ENCODE results near the gene KIAA0232. TPM values are rescaled to one million over a fixed set of nuclear protein-coding genes. Genes with fewer than 3 reads are reported as not detected.

KIAA0232 gene
- total RNA-seq, 8 experiments from 2014 or later, result 18.2 to 42.5 (median 35.8) TPM

DNA sequence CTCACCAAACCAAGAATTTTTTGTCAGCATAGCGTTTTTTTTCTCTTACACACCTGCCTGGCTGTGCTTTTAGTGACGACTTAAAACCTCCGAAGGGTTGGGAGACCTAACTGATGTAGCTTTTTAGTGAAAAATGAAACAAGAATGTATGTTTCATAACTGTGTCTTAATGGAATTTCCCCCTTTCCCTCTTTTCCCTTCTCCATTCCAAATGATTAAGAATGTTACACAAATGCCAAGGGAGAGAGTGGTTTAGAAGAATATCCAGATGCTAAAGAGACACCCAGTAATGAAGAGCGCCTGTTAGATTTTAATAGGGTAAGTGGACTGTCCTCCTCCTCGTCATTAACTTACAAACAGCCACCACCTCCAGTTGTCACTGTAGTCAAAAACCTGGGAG lies 93.9 kb downstream of the KIAA0232 start:
- Histone ChIP-seq H3K27ac (no peak overlapping the region), H3K4me3 (no peak overlapping the region), H3K4me1 (replicated peaks in 1 of 2) (no peaks in the 10 kb centered on the region)
- in situ Hi-C loops (cut with MboI; ENCODE audit: low pct_unique_long_range_greater_than_20kb in 2 of 9, low sequenced_read_pairs in 9 of 9, unreplicated experiment in 9 of 9), result loop anchor here in 4 of 9 experiments (25.0 kb wide), 1 partner anchor 164 kb away; the partner anchor contains the start of genes BLOC1S4 (in 4 of the 4) and MRFAP1L1 (in 4 of the 4)
- peak in 1 of 8 experiments; percentile 8 for ATAC-seq (replicated peaks in 6 of 8)
- WGBS, 10 experiments, result 13 to 100% (median 81%) methylated on average over 1 to 5 of the region's 5 CpGs; no CpG with 5 or more reads in 2 of the 10 experiments

DNA sequence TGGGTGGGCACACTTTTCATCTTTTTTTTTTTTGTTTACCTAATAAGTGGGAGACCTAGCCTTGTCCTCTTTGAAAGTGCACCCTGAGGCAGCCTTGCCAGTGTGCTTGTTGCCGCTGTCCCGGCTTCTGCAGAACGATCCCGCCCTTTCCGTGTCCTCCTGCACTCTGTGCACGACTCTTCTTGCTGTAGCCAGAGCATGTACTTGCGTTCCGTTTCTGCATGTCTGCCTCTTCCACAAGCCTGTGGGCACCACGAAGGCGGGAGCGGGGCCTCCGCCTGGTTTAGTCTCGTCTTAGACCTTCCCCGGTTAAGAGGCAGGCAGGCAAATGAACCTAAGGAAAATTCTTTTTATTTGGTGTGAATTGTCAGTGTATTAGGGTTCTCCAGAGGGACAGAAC lies 94.5 kb downstream of the KIAA0232 start:
- in situ Hi-C loops (cut with MboI; ENCODE audit: low pct_unique_long_range_greater_than_20kb in 2 of 9, low sequenced_read_pairs in 9 of 9, unreplicated experiment in 9 of 9), result loop anchor here in 4 of 9 experiments (25.0 kb wide), 1 partner anchor 165 kb away; the partner anchor contains the start of genes BLOC1S4 (in 4 of the 4) and MRFAP1L1 (in 4 of the 4)
- 20 to 100% (median 98%) methylated on average over 1 to 14 of the region's 14 CpGs; no CpG with 5 or more reads in 1 of the 10 experiments for WGBS, 10 experiments
- peak in 3 of 8 experiments; percentile 12 to 58 (median 31) for ATAC-seq (replicated peaks in 6 of 8)

DNA sequence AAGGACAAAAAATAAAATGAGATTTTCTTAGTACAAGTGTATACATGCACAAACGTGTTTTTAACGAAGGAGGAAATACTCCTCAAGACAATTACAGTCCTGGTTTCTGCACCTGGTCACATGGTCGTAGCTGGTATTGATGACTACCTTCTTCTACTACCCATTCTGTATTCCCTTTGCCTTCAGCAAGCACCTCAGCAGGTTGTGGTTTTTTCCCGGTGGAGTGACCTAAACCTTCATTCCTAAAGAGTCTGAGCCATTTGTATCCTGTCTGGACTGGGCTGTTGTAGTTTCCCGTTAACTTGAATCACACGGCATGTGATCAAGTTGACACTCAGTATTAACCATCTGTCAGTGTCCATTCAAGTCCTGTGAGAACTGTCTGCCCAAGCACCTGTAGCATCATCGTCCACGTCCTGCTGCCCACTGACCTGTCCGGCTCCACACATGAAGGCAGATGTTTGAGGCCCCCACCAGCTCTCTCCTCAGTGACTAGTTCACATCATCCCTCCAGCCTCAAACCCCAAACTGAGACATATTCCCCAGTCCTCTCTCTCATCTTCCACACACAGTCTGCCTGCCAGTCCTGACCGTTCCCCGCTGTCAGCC lies 96.0 kb downstream of the KIAA0232 start:
- in situ Hi-C loops (cut with MboI; ENCODE audit: low pct_unique_long_range_greater_than_20kb in 2 of 9, low sequenced_read_pairs in 9 of 9, unreplicated experiment in 9 of 9), result loop anchor here in 4 of 9 experiments (25.0 kb wide), 1 partner anchor 166 kb away; the partner anchor contains the start of genes BLOC1S4 (in 4 of the 4) and MRFAP1L1 (in 4 of the 4)
- H3K27ac ChIP-seq, result no peak overlapping the region
- WGBS, 10 experiments, result 89 to 100% (median 96%) methylated on average over 1 to 8 of the region's 11 CpGs; no CpG with 5 or more reads in 4 of the 10 experiments
- H3K4me1 ChIP-seq (replicated peaks in 1 of 2), result no peaks in the 10 kb centered on the region
- no peak for ATAC-seq (replicated peaks in 6 of 8)
- no peak overlapping the region for H3K4me3 ChIP-seq

More for the DNA sequence above, 94.5 kb downstream of the KIAA0232 start:
- H3K4me3 ChIP-seq, result no peak overlapping the region
- H3K4me1 ChIP-seq (replicated peaks in 1 of 2), result no peaks in the 10 kb centered on the region
- no peak overlapping the region for H3K27ac ChIP-seq

DNA sequence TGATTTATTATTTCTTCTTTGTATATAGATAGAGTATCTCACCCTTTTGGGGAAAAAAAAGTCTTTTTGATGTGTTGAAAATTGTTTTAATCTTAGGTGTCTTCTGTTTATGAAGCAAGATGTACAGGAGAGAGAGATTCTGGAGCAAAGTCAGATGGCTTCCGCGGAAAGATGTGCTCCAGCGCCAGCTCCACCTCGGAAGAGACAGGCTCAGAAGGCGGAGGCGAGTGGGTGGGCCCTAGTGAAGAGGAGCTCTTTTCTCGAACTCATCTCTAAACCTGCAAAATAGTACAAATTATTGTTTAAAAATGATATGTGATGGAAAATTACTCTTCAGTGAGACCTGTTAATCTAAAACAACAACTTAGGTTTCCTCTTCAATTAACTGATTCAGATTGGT lies 98.2 kb downstream of the KIAA0232 start:
- 85 to 100% (median 93%) methylated on average over 3 to 7 of the region's 7 CpGs; no CpG with 5 or more reads in 2 of the 10 experiments for WGBS, 10 experiments
- in situ Hi-C loops (cut with MboI; ENCODE audit: low pct_unique_long_range_greater_than_20kb in 2 of 9, low sequenced_read_pairs in 9 of 9, unreplicated experiment in 9 of 9), result loop anchor here in 4 of 9 experiments (25.0 kb wide), 1 partner anchor 168 kb away; the partner anchor contains the start of genes BLOC1S4 (in 4 of the 4) and MRFAP1L1 (in 4 of the 4)
- no peak for ATAC-seq (replicated peaks in 6 of 8)
- Histone ChIP-seq H3K4me3 (no peak overlapping the region), H3K4me1 (replicated peaks in 1 of 2) (no peaks in the 10 kb centered on the region), H3K27ac (no peak overlapping the region)

DNA sequence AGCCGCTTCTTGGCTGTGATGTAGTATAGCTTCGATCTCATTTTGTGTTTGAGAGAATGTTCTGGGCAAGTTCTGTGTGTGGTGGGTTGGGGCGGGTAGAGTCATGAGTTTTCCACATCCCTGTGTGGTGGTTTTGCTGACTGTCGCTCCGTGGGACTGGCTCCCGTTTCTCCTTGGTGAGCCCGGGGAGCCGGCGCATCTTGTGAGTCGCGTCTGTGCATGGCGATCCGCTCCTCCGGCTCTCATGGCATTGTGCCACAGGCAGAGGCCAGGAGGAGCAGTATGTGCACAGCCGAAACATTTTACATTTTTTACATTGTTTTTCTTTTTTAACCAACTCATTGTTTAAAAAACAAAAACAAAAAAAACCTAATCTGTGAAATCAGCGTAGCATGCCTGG lies 99.4 kb downstream of the KIAA0232 start:
- Histone ChIP-seq H3K4me3 (no peak overlapping the region), H3K4me1 (replicated peaks in 1 of 2) (no peaks in the 10 kb centered on the region), H3K27ac (no peak overlapping the region)
- in situ Hi-C loops (cut with MboI; ENCODE audit: low pct_unique_long_range_greater_than_20kb in 2 of 9, low sequenced_read_pairs in 9 of 9, unreplicated experiment in 9 of 9), result loop anchor here in 4 of 9 experiments (25.0 kb wide), 1 partner anchor 170 kb away; the partner anchor contains the start of genes BLOC1S4 (in 4 of the 4) and MRFAP1L1 (in 4 of the 4)
- WGBS, 10 experiments, result 93 to 100% (median 100%) methylated on average over 1 to 9 of the region's 16 CpGs; no CpG with 5 or more reads in 3 of the 10 experiments
- ATAC-seq (replicated peaks in 6 of 8), result no peak

DNA sequence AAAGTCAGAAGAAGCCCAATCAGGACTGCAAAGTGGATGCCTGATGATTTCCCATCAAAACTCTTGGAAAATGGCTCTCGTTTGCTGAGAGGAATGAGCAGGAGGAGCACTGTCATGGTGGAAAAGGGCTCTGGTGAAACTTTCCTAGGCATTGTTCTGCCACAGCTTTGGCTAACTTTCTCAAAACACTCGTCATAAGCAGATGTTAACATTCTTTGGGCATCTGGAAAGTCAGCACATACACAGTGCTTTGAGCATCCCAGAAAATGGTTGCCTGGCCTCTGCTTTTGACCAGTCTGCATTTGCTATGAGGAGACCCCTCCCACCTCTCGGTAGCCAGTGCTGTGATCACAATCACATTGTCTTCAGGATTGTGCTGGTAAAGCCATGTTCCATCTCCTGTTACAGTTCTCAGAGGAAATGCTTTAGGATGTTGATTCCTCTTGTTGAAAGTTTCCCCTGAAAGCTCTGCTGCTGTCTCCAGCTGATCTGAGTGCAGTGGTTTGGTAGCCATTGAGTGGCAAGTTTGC lies 101.9 kb downstream of the KIAA0232 start:
- Histone ChIP-seq H3K4me3 (no peak overlapping the region), H3K4me1 (replicated peaks in 1 of 2) (peaks cover 0 to 10% of the 10 kb centered on the region in 2 donors), H3K27ac (no peak overlapping the region)
- in situ Hi-C loops (cut with MboI; ENCODE audit: low pct_unique_long_range_greater_than_20kb in 2 of 9, low sequenced_read_pairs in 9 of 9, unreplicated experiment in 9 of 9), result loop anchor here in 4 of 9 experiments (25.0 kb wide), 1 partner anchor 172 kb away; the partner anchor contains the start of genes BLOC1S4 (in 4 of the 4) and MRFAP1L1 (in 4 of the 4)
- ATAC-seq (replicated peaks in 6 of 8), result no peak
- 33 to 100% (median 79%) methylated on average over 1 to 2 of the region's 3 CpGs; no CpG with 5 or more reads in 3 of the 10 experiments for WGBS, 10 experiments

DNA sequence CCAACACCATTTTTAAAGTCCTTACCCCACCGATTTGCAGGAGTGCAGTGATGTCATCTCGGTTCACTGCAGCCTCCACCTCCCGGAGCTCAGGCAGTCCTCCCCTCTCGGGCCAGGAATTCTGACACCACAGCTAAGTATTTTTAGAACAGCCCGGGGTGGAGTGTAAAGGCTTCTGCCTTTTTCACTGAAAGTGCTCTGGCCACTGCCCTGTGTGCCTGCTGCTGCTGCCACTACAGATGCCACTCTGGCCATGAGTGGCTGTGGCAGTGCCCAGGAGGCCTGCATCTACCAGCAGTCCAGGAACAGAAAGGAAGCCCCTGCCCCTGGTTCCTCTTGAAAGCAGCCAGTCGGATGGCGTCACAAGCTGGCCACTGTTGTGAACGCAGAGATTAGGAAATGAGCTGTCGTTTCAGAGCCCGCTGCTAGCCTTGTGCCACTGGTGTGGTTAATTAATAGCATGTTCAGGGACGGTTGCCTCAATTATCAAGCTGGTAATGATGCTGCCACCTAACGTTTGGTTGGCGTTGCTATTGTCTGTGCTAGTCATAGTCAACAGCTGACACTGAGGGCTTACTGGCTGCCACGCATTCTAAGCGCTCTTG lies 103.5 kb downstream of the KIAA0232 start:
- Histone ChIP-seq H3K27ac (no peak overlapping the region), H3K4me1 (replicated peaks in 1 of 2) (peaks cover 0 to 10% of the 10 kb centered on the region in 2 donors), H3K4me3 (no peak overlapping the region)
- peak in 7 of 8 experiments; percentile 22 to 91 (median 56) for ATAC-seq (replicated peaks in 6 of 8)
- in situ Hi-C loops (cut with MboI; ENCODE audit: low pct_unique_long_range_greater_than_20kb in 2 of 9, low sequenced_read_pairs in 9 of 9, unreplicated experiment in 9 of 9), result loop anchor here in 4 of 9 experiments (25.0 kb wide), 1 partner anchor 174 kb away; the partner anchor contains the start of genes BLOC1S4 (in 4 of the 4) and MRFAP1L1 (in 4 of the 4)
- 0 to 93% (median 75%) methylated on average over 3 to 12 of the region's 15 CpGs; no CpG with 5 or more reads in 1 of the 10 experiments for WGBS, 10 experiments

DNA sequence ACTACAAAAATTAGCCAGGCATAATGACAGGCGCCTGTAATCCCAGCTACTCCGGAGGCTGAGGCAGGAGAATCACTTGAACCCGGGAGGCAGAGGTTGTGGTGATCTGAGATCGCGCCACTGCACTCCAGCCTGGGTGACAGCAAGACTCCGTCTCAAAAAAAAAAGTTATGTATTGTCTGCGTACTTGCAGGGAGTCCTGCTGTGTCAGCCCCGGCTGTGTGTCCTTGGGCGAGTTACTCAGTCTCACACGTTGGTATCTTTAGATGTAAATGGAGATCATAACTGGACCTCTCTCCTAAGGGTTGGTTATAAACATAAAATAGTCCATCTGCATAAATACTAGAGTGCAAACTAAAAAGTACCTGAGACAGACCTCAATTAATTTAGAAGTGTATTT lies 104.4 kb downstream of the KIAA0232 start:
- in situ Hi-C loops (cut with MboI; ENCODE audit: low pct_unique_long_range_greater_than_20kb in 2 of 9, low sequenced_read_pairs in 9 of 9, unreplicated experiment in 9 of 9), result loop anchor here in 4 of 9 experiments (25.0 kb wide), 1 partner anchor 175 kb away; the partner anchor contains the start of genes BLOC1S4 (in 4 of the 4) and MRFAP1L1 (in 4 of the 4)
- Histone ChIP-seq H3K4me3 (no peak overlapping the region), H3K4me1 (replicated peaks in 1 of 2) (peaks cover 2 to 10% of the 10 kb centered on the region in 2 donors), H3K27ac (no peak overlapping the region)
- WGBS, 10 experiments, result 69 to 100% (median 88%) methylated on average over 1 to 8 of the region's 10 CpGs; no CpG with 5 or more reads in 4 of the 10 experiments
- no peak for ATAC-seq (replicated peaks in 6 of 8)

DNA sequence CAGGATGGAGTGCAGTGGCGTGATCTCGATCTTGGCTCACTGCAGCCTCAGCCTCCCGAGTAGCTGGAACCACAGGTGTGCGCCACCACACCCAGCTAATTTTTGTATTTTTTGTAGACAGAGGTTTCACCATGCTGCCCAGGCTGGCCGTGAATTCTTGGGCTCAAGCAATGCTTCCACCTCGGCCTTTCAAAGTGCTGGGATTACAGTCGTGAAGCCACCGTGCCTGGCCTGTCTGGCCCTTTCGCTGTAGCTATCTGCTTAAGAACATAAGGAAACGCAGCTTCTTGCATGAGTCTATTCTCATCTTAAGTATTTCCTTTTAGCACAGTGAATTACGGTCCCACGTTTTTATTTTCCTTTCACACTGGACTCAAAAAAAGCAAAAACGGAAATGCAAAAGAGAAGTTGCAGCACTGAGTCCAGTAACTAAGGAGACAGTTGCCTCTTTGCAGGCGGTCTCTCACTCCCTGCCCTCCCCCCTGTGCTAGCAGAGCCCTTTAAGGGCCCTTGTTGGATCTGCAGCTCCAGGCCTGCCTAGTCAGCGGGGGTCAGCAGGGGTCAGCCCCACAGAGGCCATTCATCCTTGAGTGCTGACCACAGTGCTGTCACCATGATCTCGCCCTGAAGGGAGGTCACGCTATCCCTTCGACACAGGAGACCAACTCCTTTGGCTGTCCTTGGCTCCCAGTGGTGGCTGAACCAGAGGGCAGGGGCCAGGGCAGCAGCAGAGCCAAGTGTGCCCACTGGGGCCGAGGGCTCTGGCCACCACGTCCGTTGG lies 105.3 kb downstream of the KIAA0232 start:
- H3K4me1 ChIP-seq (replicated peaks in 1 of 2), result peaks cover 10 to 18% of the 10 kb centered on the region in 2 donors
- ATAC-seq (replicated peaks in 6 of 8), result peak in 5 of 8 experiments; percentile 29 to 61 (median 43)
- peak overlapping the region in 1 of 2 donors; percentile 55 for H3K27ac ChIP-seq
- in situ Hi-C loops (cut with MboI; ENCODE audit: low pct_unique_long_range_greater_than_20kb in 2 of 9, low sequenced_read_pairs in 9 of 9, unreplicated experiment in 9 of 9), result loop anchor here in 4 of 9 experiments (25.0 kb wide), 1 partner anchor 175 kb away; the partner anchor contains the start of genes BLOC1S4 (in 4 of the 4) and MRFAP1L1 (in 4 of the 4)
- WGBS, 10 experiments, result 68 to 100% (median 88%) methylated on average over 2 to 14 of the region's 21 CpGs
- H3K4me3 ChIP-seq, result no peak overlapping the region

DNA sequence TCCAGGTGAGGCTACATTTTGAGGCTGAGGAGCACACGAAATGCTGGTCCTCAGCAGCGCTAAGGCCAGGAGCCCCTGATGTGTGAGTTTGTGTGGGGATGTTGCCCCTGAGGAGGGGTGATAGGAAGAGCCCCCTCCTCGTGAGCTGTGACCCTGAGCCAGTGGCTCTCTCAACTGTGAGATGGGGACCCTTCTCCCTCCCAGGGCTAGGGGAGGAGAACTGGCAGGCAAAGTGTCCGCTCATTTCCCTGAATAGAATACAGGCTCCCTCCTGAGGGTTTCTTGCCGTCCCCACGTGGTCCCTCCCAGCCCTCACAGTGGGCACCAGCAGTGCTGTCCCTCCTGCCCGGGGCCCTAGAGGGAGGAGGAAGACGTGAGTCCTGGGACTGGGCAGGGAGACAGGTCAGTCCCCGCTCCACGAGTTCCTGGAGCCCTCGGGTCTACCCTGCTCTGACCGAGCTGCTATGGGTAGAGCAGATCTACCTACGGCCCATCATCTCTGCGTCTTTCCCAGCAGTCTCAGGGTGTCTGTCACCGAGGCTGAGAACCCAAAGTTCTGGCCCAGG lies 106.1 kb downstream of the KIAA0232 start:
- in situ Hi-C loops (cut with MboI; ENCODE audit: low pct_unique_long_range_greater_than_20kb in 2 of 9, low sequenced_read_pairs in 9 of 9, unreplicated experiment in 9 of 9), result loop anchor here in 4 of 9 experiments (25.0 kb wide), 1 partner anchor 176 kb away; the partner anchor contains the start of genes BLOC1S4 (in 4 of the 4) and MRFAP1L1 (in 4 of the 4)

DNA sequence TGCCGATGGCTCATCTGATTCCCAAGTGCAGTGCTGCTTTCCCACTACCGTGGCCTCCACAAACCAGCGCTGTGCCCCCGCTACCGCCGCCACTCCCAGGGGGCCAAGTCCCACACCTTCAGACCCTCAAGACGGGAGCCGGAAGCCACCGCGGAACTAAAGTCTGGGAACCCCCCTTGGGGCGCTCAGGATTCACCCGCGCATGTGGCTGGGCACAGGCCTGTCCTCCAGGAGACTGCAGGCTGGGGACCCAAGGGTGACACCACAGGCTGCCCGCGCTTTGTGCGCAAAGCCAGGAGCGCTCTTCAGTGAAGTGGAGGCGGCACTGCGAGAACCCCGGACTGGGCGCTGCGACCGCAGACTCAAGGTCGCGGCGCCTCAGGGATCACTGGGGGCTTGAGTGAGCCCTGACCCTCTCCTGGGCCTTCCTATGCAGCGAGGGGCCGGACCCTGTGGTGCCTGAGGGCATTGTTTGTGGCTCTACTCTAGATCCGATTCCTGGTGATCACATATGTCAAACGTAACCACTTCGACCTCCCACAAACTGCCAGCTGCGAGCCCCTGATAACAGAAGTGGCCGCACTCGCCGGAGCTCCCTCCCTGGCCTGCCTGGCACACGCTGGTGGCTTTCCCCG lies 106.7 kb downstream of the KIAA0232 start:
- no peak for ATAC-seq (replicated peaks in 6 of 8)
- H3K4me1 ChIP-seq (replicated peaks in 1 of 2), result peaks cover 10 to 22% of the 10 kb centered on the region in 2 donors
- H3K4me3 ChIP-seq, result no peak overlapping the region
- no peak overlapping the region for H3K27ac ChIP-seq
- WGBS, 10 experiments, result 91 to 100% (median 100%) methylated on average over 1 to 11 of the region's 37 CpGs; no CpG with 5 or more reads in 4 of the 10 experiments
- in situ Hi-C loops (cut with MboI; ENCODE audit: low pct_unique_long_range_greater_than_20kb in 2 of 9, low sequenced_read_pairs in 9 of 9, unreplicated experiment in 9 of 9), result loop anchor here in 4 of 9 experiments (25.0 kb wide), 1 partner anchor 177 kb away; the partner anchor contains the start of genes BLOC1S4 (in 4 of the 4) and MRFAP1L1 (in 4 of the 4)

More for the DNA sequence above, 106.1 kb downstream of the KIAA0232 start:
- ATAC-seq (replicated peaks in 6 of 8), result no peak
- H3K4me3 ChIP-seq, result no peak overlapping the region
- H3K4me1 ChIP-seq (replicated peaks in 1 of 2), result peaks cover 10 to 22% of the 10 kb centered on the region in 2 donors
- H3K27ac ChIP-seq, result peak overlapping the region in 1 of 2 donors; percentile 32
- WGBS, 10 experiments, result 20 to 80% methylated on average over 1 to 2 of the region's 15 CpGs; no CpG with 5 or more reads in 8 of the 10 experiments

Data from motor neuron (in vitro differentiated cells).